GM19328 (cell line): Measurements from ENCODE around the gene BGLAP.

Experiments used
- ATAC-seq: cut with Tn5 transposase; IDR thresholded peaks from one replicate; pipeline ENCODE4 v1.9.1; 2021; ENCODE audit warnings: mild to moderate bottlenecking, moderate library complexity; ENCODE audit not compliant: unreplicated experiment

The BGLAP gene

GRCh38 chr1:156226116-156226538 is 15.9 kb upstream of the BGLAP start:
- ATAC-seq = peak; percentile 59

- ATAC-seq = no peak
Measured at GRCh38 chr1:156226782-156227181, 15.2 kb upstream of the BGLAP start.

- ATAC-seq = no peak
Measured at GRCh38 chr1:156228501-156228900, 13.5 kb upstream of the BGLAP start.

GRCh38 chr1:156229809-156230472 is 12.0 kb upstream of the BGLAP start:
- ATAC-seq = no peak

GRCh38 chr1:156230473-156230837 is 11.5 kb upstream of the BGLAP start:
- ATAC-seq = no peak

GRCh38 chr1:156232201-156232894 is 9.6 kb upstream of the BGLAP start:
- no peak for ATAC-seq

- no peak for ATAC-seq
Measured at GRCh38 chr1:156233426-156234127, 8.4 kb upstream of the BGLAP start.

- no peak for ATAC-seq
Measured at GRCh38 chr1:156236164-156236563, 5.8 kb upstream of the BGLAP start.

- ATAC-seq = no peak
Measured at GRCh38 chr1:156238248-156238647, 3.7 kb upstream of the BGLAP start.

- ATAC-seq = no peak
Measured at GRCh38 chr1:156241311-156241811, 623 bp upstream of the BGLAP start.

GRCh38 chr1:156242738-156243137 is 754 bp downstream of the BGLAP start:
- no peak for ATAC-seq

GRCh38 chr1:156244126-156244525 is 2.1 kb downstream of the BGLAP start:
- ATAC-seq = no peak

GRCh38 chr1:156244712-156245111 is 2.7 kb downstream of the BGLAP start:
- ATAC-seq = no peak

GRCh38 chr1:156245451-156246232 is 3.7 kb downstream of the BGLAP start:
- ATAC-seq = no peak

- ATAC-seq = no peak
Measured at GRCh38 chr1:156246241-156246780, 4.3 kb downstream of the BGLAP start.

GRCh38 chr1:156246781-156247459 is 4.9 kb downstream of the BGLAP start:
- no peak for ATAC-seq

GRCh38 chr1:156247460-156248322 is 5.7 kb downstream of the BGLAP start, which contains the start of gene PAQR6:
TSS of gene PAQR6 (minus strand) at chr1:156248056. CDS start at chr1:156246731, 1,325 bp downstream.
- no peak for ATAC-seq

GRCh38 chr1:156248323-156248683 is 6.3 kb downstream of the BGLAP start:
- ATAC-seq = no peak

GRCh38 chr1:156249593-156249992 is 7.6 kb downstream of the BGLAP start:
- no peak for ATAC-seq
